ENCODE measurements around the gene ERC1. TPM values are rescaled to one million over a fixed set of nuclear protein-coding genes. Genes with fewer than 3 reads are reported as not detected.
"Not testable (repeated sequence)": the region's sequence is repeated elsewhere in the genome, so short reads cannot be mapped to it uniquely, and the experiment has no call there.

ERC1 gene
- total and polyA plus RNA-seq, 3 experiments from 2014 or later: 11.0 to 24.2 (median 22.6) TPM

GRCh38 chr12:1348606-1349005, 357.6 kb downstream of the ERC1 start:
- Mint-ChIP-seq H3K4me3 (no peak overlapping the region), H3K27ac (no peak overlapping the region), H3K36me3 (peaks cover 0 to 10% (median 9%) of the 10 kb centered on the region in 3 donors), H3K27me3 (peaks cover 0 to 1% of the 10 kb centered on the region in 2 donors), H3K4me1 (peaks cover 0 to 1% (median 0%) of the 10 kb centered on the region in 3 donors), H3K9me3 (no peaks in the 10 kb centered on the region)
- Histone ChIP-seq H3K4me3 (ENCODE audit: low read length) (no peak overlapping the region), H3K27me3 (ENCODE audit: insufficient read depth, low read length, poor library complexity, severe bottlenecking) (no peaks in the 10 kb centered on the region), H3K36me3 (ENCODE audit: insufficient read depth, low read length) (no peaks in the 10 kb centered on the region), H3K27ac (ENCODE audit: low read depth, low read length) (no peak overlapping the region), H3K4me1 (ENCODE audit: insufficient read depth, low read length) (no peaks in the 10 kb centered on the region), H3K9me3 (ENCODE audit: low read length) (no peaks in the 10 kb centered on the region)
- ChIA-PET POLR2A (interaction anchor here (0.5 kb wide), 1 partner anchor 32 kb away, joined by 4 read pairs; no protein-coding TSS in a partner anchor), CTCF (no interaction called here)
- no peak for DNase-seq

- no peak overlapping the region for H3K4me3 ChIP-seq (ENCODE audit: low read length)
- CTCF ChIA-PET: no interaction called here
These were observed 359.3 kb downstream of the ERC1 start for GRCh38 chr12:1350055-1350933.

DNA sequence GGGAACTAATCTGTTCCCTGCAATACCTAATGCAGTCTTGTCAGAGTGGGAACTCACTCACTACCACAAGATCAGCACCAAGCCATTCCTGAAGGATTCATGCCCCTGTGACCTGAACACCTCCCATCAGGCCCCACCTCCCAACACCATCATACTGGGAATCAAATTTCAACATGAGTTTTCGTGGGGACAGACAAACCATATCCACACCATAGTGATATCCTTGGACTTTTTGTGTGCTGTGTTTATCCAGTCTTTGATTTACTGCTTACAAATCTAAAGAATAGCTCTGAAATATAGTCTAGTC, 359.9 kb downstream of the ERC1 start:
- H3K27me3 ChIP-seq (ENCODE audit: insufficient read depth, low read length, poor library complexity, severe bottlenecking): no peaks in the 10 kb centered on the region
- peaks cover 0 to 9% (median 7%) of the 10 kb centered on the region in 3 donors for H3K36me3 Mint-ChIP-seq
- CTCF ChIA-PET: no interaction called here

More at GRCh38 chr12:1350055-1350933, 359.3 kb downstream of the ERC1 start:
- Histone ChIP-seq H3K4me1 (ENCODE audit: insufficient read depth, low read length) (no peaks in the 10 kb centered on the region), H3K9me3 (ENCODE audit: low read length) (no peaks in the 10 kb centered on the region), H3K27me3 (ENCODE audit: insufficient read depth, low read length, poor library complexity, severe bottlenecking) (no peaks in the 10 kb centered on the region), H3K27ac (ENCODE audit: low read depth, low read length) (no peak overlapping the region), H3K36me3 (ENCODE audit: insufficient read depth, low read length) (no peaks in the 10 kb centered on the region)
- Mint-ChIP-seq H3K4me3 (peak overlapping the region in 1 of 7 donors; percentile 16), H3K27me3 (peaks cover 0 to 1% of the 10 kb centered on the region in 2 donors), H3K27ac (no peak overlapping the region), H3K4me1 (no peaks in the 10 kb centered on the region), H3K9me3 (no peaks in the 10 kb centered on the region), H3K36me3 (peaks cover 0 to 10% (median 9%) of the 10 kb centered on the region in 3 donors)
- POLR2A ChIA-PET: interaction anchor here (0.6 kb wide), 1 partner anchor 51 kb away, joined by 5 read pairs; no protein-coding TSS in a partner anchor
- no peak for DNase-seq

GRCh38 chr12:1351926-1352325, 360.9 kb downstream of the ERC1 start:
- peaks cover 0 to 6% (median 6%) of the 10 kb centered on the region in 3 donors for H3K36me3 Mint-ChIP-seq
- no peak for DNase-seq
- no peak overlapping the region for H3K4me3 Mint-ChIP-seq
- H3K27ac Mint-ChIP-seq: no peak overlapping the region
- ChIA-PET POLR2A (no interaction called here), CTCF (no interaction called here)
- H3K9me3 Mint-ChIP-seq: no peaks in the 10 kb centered on the region
- no peaks in the 10 kb centered on the region for H3K27me3 ChIP-seq (ENCODE audit: insufficient read depth, low read length, poor library complexity, severe bottlenecking)
- no peaks in the 10 kb centered on the region for H3K9me3 ChIP-seq (ENCODE audit: low read length)
- H3K27ac ChIP-seq (ENCODE audit: low read depth, low read length): no peak overlapping the region
- H3K36me3 ChIP-seq (ENCODE audit: insufficient read depth, low read length): no peaks in the 10 kb centered on the region
- no peak overlapping the region for H3K4me3 ChIP-seq (ENCODE audit: low read length)
- H3K4me1 ChIP-seq (ENCODE audit: insufficient read depth, low read length): no peaks in the 10 kb centered on the region
- no peaks in the 10 kb centered on the region for H3K4me1 Mint-ChIP-seq
- H3K27me3 Mint-ChIP-seq: peaks cover 0 to 1% of the 10 kb centered on the region in 2 donors

More for the DNA sequence above, 359.9 kb downstream of the ERC1 start:
- Histone ChIP-seq H3K9me3 (ENCODE audit: low read length) (no peaks in the 10 kb centered on the region), H3K36me3 (ENCODE audit: insufficient read depth, low read length) (no peaks in the 10 kb centered on the region), H3K4me1 (ENCODE audit: insufficient read depth, low read length) (no peaks in the 10 kb centered on the region), H3K4me3 (ENCODE audit: low read length) (no peak overlapping the region), H3K27ac (ENCODE audit: low read depth, low read length) (no peak overlapping the region)
- POLR2A ChIA-PET: interaction anchor here (0.6 kb wide), 1 partner anchor 50 kb away, joined by 5 read pairs; no protein-coding TSS in a partner anchor
- H3K27ac Mint-ChIP-seq: no peak overlapping the region
- no peak for DNase-seq
- H3K4me3 Mint-ChIP-seq: no peak overlapping the region
- H3K9me3 Mint-ChIP-seq: no peaks in the 10 kb centered on the region
- no peaks in the 10 kb centered on the region for H3K4me1 Mint-ChIP-seq
- H3K27me3 Mint-ChIP-seq: peaks cover 0 to 1% of the 10 kb centered on the region in 2 donors

GRCh38 chr12:1353451-1353850, 362.4 kb downstream of the ERC1 start:
- Histone ChIP-seq H3K9me3 (ENCODE audit: low read length) (no peaks in the 10 kb centered on the region), H3K27me3 (ENCODE audit: insufficient read depth, low read length, poor library complexity, severe bottlenecking) (no peaks in the 10 kb centered on the region), H3K4me1 (ENCODE audit: insufficient read depth, low read length) (no peaks in the 10 kb centered on the region), H3K36me3 (ENCODE audit: insufficient read depth, low read length) (no peaks in the 10 kb centered on the region), H3K27ac (ENCODE audit: low read depth, low read length) (no peak overlapping the region), H3K4me3 (ENCODE audit: low read length) (no peak overlapping the region)
- ChIA-PET POLR2A (no interaction called here), CTCF (no interaction called here)
- Mint-ChIP-seq H3K4me1 (no peaks in the 10 kb centered on the region), H3K9me3 (no peaks in the 10 kb centered on the region), H3K36me3 (peaks cover 0 to 6% (median 3%) of the 10 kb centered on the region in 3 donors), H3K27me3 (peaks cover 0 to 1% of the 10 kb centered on the region in 2 donors), H3K4me3 (no peak overlapping the region), H3K27ac (no peak overlapping the region)
- DNase-seq: no peak

GRCh38 chr12:1355396-1355795, 364.4 kb downstream of the ERC1 start:
- Histone ChIP-seq H3K4me1 (ENCODE audit: insufficient read depth, low read length) (no peaks in the 10 kb centered on the region), H3K27ac (ENCODE audit: low read depth, low read length) (no peak overlapping the region), H3K9me3 (ENCODE audit: low read length) (no peaks in the 10 kb centered on the region), H3K27me3 (ENCODE audit: insufficient read depth, low read length, poor library complexity, severe bottlenecking) (no peaks in the 10 kb centered on the region), H3K4me3 (ENCODE audit: low read length) (no peak overlapping the region), H3K36me3 (ENCODE audit: insufficient read depth, low read length) (no peaks in the 10 kb centered on the region)
- no peaks in the 10 kb centered on the region for H3K27me3 Mint-ChIP-seq
- no peaks in the 10 kb centered on the region for H3K4me1 Mint-ChIP-seq
- CTCF ChIA-PET: no interaction called here
- H3K9me3 Mint-ChIP-seq: no peaks in the 10 kb centered on the region
- POLR2A ChIA-PET: no interaction called here
- H3K4me3 Mint-ChIP-seq: no peak overlapping the region
- H3K36me3 Mint-ChIP-seq: peaks cover 0 to 3% (median 0%) of the 10 kb centered on the region in 3 donors
- H3K27ac Mint-ChIP-seq: no peak overlapping the region
- no peak for DNase-seq

DNA sequence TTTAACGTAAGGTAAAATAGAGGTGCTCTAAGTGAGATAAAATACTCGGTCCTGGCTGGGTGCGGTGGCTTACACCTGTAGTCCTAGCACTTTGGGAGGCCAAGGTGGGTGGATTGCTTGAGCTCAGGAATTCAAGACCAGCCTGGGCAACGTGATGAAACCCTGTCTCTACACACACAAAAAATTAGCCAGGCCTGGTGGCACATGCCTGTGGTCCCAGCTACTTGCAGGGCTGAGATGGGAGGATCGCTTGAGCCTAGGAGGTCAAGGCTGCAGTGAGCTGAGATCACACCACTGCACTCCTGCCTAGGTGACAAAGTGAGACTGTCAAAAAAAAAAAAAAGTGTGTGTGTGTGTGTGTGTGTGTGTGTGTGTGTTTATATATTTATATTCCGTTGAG, 364.8 kb downstream of the ERC1 start:
- H3K4me1 Mint-ChIP-seq; H3K36me3 Mint-ChIP-seq; H3K36me3 ChIP-seq (ENCODE audit: insufficient read depth, low read length); H3K9me3 ChIP-seq (ENCODE audit: low read length); H3K27me3 ChIP-seq (ENCODE audit: insufficient read depth, low read length, poor library complexity, severe bottlenecking); H3K27ac ChIP-seq (ENCODE audit: low read depth, low read length); H3K4me3 Mint-ChIP-seq; H3K27ac Mint-ChIP-seq; POLR2A ChIA-PET; CTCF ChIA-PET; H3K4me1 ChIP-seq (ENCODE audit: insufficient read depth, low read length); DNase-seq; H3K9me3 Mint-ChIP-seq; H3K4me3 ChIP-seq (ENCODE audit: low read length); H3K27me3 Mint-ChIP-seq: not testable (repeated sequence)

GRCh38 chr12:1356285-1356684, 365.3 kb downstream of the ERC1 start:
- ChIA-PET POLR2A (no interaction called here), CTCF (no interaction called here)
- no peaks in the 10 kb centered on the region for H3K4me1 Mint-ChIP-seq
- no peaks in the 10 kb centered on the region for H3K9me3 ChIP-seq (ENCODE audit: low read length)
- no peaks in the 10 kb centered on the region for H3K4me1 ChIP-seq (ENCODE audit: insufficient read depth, low read length)
- H3K4me3 ChIP-seq (ENCODE audit: low read length): no peak overlapping the region
- H3K27me3 ChIP-seq (ENCODE audit: insufficient read depth, low read length, poor library complexity, severe bottlenecking): no peaks in the 10 kb centered on the region
- no peak overlapping the region for H3K27ac ChIP-seq (ENCODE audit: low read depth, low read length)
- peaks cover 0 to 2% of the 10 kb centered on the region in 2 donors for H3K27me3 Mint-ChIP-seq
- no peak overlapping the region for H3K4me3 Mint-ChIP-seq
- H3K27ac Mint-ChIP-seq: no peak overlapping the region
- no peak for DNase-seq
- H3K36me3 ChIP-seq (ENCODE audit: insufficient read depth, low read length): no peaks in the 10 kb centered on the region
- H3K36me3 Mint-ChIP-seq: peaks cover 0 to 3% (median 0%) of the 10 kb centered on the region in 3 donors
- no peaks in the 10 kb centered on the region for H3K9me3 Mint-ChIP-seq

Measured in CD8-positive, alpha-beta memory T cell (primary cell).